Measurements from ENCODE around the gene GRIFIN. TPM values are rescaled to one million over a fixed set of nuclear protein-coding genes. Genes with fewer than 3 reads are reported as not detected.
"Not testable (repeated sequence)": the region's sequence is repeated elsewhere in the genome, so short reads cannot be mapped to it uniquely, and the experiment has no call there.

The GRIFIN gene
- total and polyA plus RNA-seq, 3 donors from 2014 or later, result not detected

- WGBS, 2 donors, result 90 to 93% methylated on average over 11 to 23 of the region's 23 CpGs
- Histone ChIP-seq H3K4me1 (no peaks in the 10 kb centered on the region), H3K9me3 (no peaks in the 10 kb centered on the region), H3K27ac (no peak overlapping the region), H3K27me3 (no peaks in the 10 kb centered on the region), H3K36me3 (ENCODE audit: low read depth, missing control alignments) (no peaks in the 10 kb centered on the region), H3K4me3 (no peak overlapping the region)
- TF ChIP-seq POLR2A (IDR thresholded peaks at IDR 0.05), result no peak
- no peak for TF ChIP-seq CTCF (IDR thresholded peaks at IDR 0.05)
- intact Hi-C loops (cut with DNase I; ENCODE audit: low total_unique reads), result no loop called here
- DNase-seq, result no peak
These were observed 16.0 kb downstream of the GRIFIN start for GRCh38 chr7:2460188-2460587.

- Histone ChIP-seq H3K36me3 (ENCODE audit: low read depth, missing control alignments) (no peaks in the 10 kb centered on the region), H3K4me1 (no peaks in the 10 kb centered on the region), H3K27ac (no peak overlapping the region), H3K27me3 (no peaks in the 10 kb centered on the region), H3K9me3 (no peaks in the 10 kb centered on the region), H3K4me3 (no peak overlapping the region)
- DNase-seq, result no peak
- WGBS, 2 donors, result 92 to 94% methylated on average over 8 of the region's 8 CpGs
- intact Hi-C loops (cut with DNase I; ENCODE audit: low total_unique reads), result no loop called here
- TF ChIP-seq POLR2A (IDR thresholded peaks at IDR 0.05) (no peak), CTCF (IDR thresholded peaks at IDR 0.05) (no peak)
These were observed 16.5 kb downstream of the GRIFIN start for GRCh38 chr7:2459674-2460073.

GRCh38 chr7:2453849-2454248 lies 22.3 kb downstream of the GRIFIN start:
- H3K4me1 ChIP-seq; H3K4me3 ChIP-seq; H3K9me3 ChIP-seq; H3K27ac ChIP-seq; H3K27me3 ChIP-seq; intact Hi-C loops (cut with DNase I; ENCODE audit: low total_unique reads); DNase-seq; H3K36me3 ChIP-seq (ENCODE audit: low read depth, missing control alignments): not testable (repeated sequence)
- 95 to 97% methylated on average over 3 of the region's 3 CpGs for WGBS, 2 donors

DNA sequence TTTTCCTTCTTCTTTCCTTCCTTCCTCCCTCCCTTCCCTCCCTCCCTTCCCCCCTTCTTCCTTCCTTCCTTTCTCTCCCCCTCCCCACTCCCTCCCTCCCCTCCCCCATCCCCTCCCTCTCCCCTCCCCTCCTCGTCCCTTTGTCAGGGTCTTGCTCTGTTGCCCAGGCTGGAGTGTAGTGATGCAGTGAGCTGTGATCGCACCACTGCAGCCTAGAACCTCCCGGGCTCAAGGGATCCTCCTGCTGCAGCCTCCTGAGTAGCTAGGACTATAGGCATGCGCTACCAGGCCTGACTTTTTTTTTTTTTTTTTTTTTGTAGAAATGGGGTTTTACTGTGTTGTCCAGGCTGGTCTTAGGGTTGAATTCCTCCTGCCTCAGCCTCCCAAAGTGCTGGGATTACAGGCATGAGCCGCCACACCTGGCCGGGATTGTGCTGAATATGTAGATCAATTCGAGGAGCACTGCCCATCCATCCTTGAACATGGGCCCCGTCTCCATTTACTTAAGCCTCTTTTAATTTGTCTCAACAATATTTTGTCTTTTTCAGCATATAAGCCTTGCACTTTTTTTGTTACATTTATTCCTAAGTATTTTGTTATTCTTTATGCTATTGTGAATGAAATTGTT lies 23.4 kb downstream of the GRIFIN start:
- peaks cover 8% of the 10 kb centered on the region for H3K4me1 ChIP-seq
- no peaks in the 10 kb centered on the region for H3K27me3 ChIP-seq
- no peak for DNase-seq
- H3K27ac ChIP-seq, result no peak overlapping the region
- no peaks in the 10 kb centered on the region for H3K9me3 ChIP-seq
- H3K4me3 ChIP-seq, result no peak overlapping the region
- intact Hi-C loops (cut with DNase I; ENCODE audit: low total_unique reads), result no loop called here
- 90 to 96% methylated on average over 7 to 8 of the region's 8 CpGs for WGBS, 2 donors
- no peaks in the 10 kb centered on the region for H3K36me3 ChIP-seq (ENCODE audit: low read depth, missing control alignments)
- TF ChIP-seq CTCF (IDR thresholded peaks at IDR 0.05) (no peak), POLR2A (IDR thresholded peaks at IDR 0.05) (no peak)

DNA sequence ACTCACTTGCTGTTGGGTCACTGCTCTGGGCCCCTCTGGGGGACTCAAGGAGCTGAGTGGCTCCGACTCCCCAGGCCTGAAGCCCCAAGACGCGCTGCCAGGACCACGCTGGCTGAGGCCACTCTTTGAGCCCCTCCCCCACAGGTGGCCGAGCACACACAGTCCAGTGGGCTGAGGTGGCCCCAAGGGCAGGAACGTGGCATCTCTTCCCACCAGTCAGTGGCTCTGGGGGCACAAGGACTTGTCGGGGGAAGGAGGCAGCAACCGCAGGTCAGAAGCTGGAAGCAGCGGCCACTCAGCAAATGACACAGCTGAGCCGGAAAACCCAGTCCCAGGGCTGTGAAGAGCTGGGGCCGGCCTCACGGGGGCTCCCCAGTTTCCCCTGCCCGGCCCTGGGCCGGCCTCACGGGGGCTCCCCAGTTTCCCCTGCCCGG lies 24.1 kb downstream of the GRIFIN start:
- H3K27me3 ChIP-seq, result no peaks in the 10 kb centered on the region
- no peak for DNase-seq
- intact Hi-C loops (cut with DNase I; ENCODE audit: low total_unique reads), result no loop called here
- H3K4me1 ChIP-seq, result peaks cover 8% of the 10 kb centered on the region
- no peak overlapping the region for H3K4me3 ChIP-seq
- no peak overlapping the region for H3K27ac ChIP-seq
- TF ChIP-seq CTCF (IDR thresholded peaks at IDR 0.05) (no peak), POLR2A (IDR thresholded peaks at IDR 0.05) (no peak)
- no peaks in the 10 kb centered on the region for H3K9me3 ChIP-seq
- no peaks in the 10 kb centered on the region for H3K36me3 ChIP-seq (ENCODE audit: low read depth, missing control alignments)
- 30 to 40% methylated on average over 12 to 14 of the region's 16 CpGs for WGBS, 2 donors

All from testis (tissue), 3 donors.